ENCODE measurements around the gene VCX2. TPM values are rescaled to one million over a fixed set of nuclear protein-coding genes. Genes with fewer than 3 reads are reported as not detected.
"Not testable (repeated sequence)": the region's sequence is repeated elsewhere in the genome, so short reads cannot be mapped to it uniquely, and the experiment has no call there.

VCX2 gene
- total RNA-seq, 2 donors from 2014 or later = not detected

DNA sequence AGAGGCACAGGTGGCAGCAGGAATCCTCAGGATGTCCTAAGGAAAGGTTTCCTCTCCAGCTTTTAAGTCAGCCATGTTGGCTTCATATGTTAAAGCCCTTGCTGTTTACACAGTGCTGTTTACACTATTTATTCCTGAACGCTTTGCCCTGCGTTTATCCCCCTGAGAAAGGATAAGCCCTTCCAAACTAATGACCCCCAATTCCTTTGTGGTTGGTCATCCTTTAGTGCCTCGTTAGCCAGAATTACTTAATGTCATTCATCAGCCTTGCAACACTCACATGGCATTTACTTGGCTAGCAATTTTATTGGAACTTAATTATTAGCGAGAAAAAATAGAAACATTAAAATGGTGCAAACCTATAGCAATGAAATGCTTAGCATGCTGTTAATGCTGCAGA lies 23.8 kb downstream of the VCX2 start:
- H3K9me3 ChIP-seq (ENCODE audit: control insufficient read depth, low read length, poor library complexity, severe bottlenecking) = no peaks in the 10 kb centered on the region
- Mint-ChIP-seq H3K36me3 (ENCODE audit: low read depth) (no peaks in the 10 kb centered on the region), H3K4me1 (no peaks in the 10 kb centered on the region), H3K4me3 (no peak overlapping the region), H3K27ac (no peak overlapping the region), H3K27me3 (no peaks in the 10 kb centered on the region)
- DNase-seq = no peak
- no peak for ATAC-seq

DNA sequence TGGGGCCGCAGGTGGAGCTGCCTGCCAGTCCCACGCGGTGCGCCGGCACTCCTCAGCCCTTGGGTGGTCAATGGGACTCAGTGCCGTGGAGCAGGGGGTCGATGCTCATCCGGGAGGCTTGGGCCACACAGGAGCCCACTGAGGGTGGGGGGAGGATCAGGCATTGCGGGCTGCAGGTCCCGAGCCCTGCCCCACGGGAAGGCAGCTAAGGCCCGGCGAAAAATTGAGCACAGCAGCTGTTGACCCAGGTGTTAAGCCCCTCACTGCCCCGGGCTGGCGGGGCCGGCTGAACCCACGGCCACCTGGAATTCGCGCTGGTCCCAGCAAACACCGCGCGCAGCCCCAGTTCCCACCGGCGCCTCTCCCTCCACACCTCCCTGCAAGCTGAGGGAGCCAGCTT lies 26.1 kb downstream of the VCX2 start:
- DNase-seq (no peak), ATAC-seq (no peak)
- H3K9me3 ChIP-seq (ENCODE audit: control insufficient read depth, low read length, poor library complexity, severe bottlenecking) = no peaks in the 10 kb centered on the region
- H3K4me1 Mint-ChIP-seq = no peaks in the 10 kb centered on the region
- no peaks in the 10 kb centered on the region for H3K36me3 Mint-ChIP-seq (ENCODE audit: low read depth)
- no peak overlapping the region for H3K4me3 Mint-ChIP-seq
- no peaks in the 10 kb centered on the region for H3K27me3 Mint-ChIP-seq
- H3K27ac Mint-ChIP-seq = no peak overlapping the region

DNA sequence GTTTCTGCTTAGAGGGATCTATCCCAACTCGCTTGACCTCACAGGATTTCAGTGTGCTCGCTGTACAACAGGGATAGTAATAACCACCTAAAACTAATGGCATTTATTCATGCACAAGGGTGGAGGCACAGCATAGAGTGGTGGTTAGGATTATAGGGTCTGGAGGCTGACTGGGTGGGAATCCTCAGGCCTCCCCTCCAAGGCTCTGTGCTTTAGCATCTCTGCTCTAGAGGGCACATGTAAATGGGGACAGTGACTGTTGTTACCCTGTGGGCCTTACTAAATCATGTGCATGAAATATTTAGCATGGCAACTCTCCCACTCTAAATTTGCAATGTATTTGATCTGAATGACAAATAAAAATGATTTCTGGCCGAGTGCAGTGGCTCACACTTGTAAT lies 29.2 kb downstream of the VCX2 start:
- Mint-ChIP-seq H3K27me3 (no peaks in the 10 kb centered on the region), H3K4me3 (no peak overlapping the region)

DNA sequence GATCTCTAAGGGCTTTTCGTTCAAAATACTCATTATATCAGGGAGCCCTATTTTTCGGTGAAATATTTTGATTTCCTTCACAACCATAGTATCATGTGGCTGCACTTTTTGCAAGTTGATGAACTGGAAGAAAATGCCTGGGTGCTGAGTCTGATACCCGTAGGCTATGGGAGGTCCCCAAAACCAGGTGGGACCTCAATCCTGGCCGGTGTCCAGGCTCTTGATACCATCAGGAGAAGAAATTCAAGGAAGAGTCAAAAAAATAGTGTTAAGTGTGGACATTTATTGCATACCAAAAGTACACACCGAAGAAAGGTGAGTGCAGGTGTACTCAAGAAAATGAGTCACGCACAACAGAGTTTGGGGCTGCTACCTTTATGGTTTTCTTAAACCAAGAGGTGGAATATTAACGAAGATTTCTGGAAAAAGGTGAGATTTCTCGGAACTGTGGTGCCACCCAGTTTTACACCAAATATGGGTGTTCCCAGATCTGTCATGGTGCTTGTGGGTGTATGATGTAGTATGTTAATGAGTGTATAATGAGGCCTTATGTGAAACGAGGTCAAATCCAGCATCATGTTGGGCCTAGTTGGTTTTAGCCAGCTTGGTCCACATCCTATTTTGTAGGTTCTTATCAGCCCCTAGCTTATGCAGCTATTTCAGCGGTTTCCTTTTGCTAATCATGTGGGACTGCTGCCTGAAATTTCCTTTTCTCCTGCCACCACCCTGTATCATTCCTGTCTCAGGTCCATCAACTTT lies 29.9 kb downstream of the VCX2 start:
- no peak for ATAC-seq
- Mint-ChIP-seq H3K27me3 (no peaks in the 10 kb centered on the region), H3K36me3 (ENCODE audit: low read depth) (no peaks in the 10 kb centered on the region), H3K4me1 (no peaks in the 10 kb centered on the region), H3K27ac (no peak overlapping the region), H3K4me3 (no peak overlapping the region)
- H3K9me3 ChIP-seq (ENCODE audit: control insufficient read depth, low read length, poor library complexity, severe bottlenecking) = no peaks in the 10 kb centered on the region
- DNase-seq = no peak

More for the DNA sequence above, 29.2 kb downstream of the VCX2 start:
- no peak for ATAC-seq
- no peaks in the 10 kb centered on the region for H3K9me3 ChIP-seq (ENCODE audit: control insufficient read depth, low read length, poor library complexity, severe bottlenecking)
- H3K4me1 Mint-ChIP-seq = no peaks in the 10 kb centered on the region
- H3K36me3 Mint-ChIP-seq (ENCODE audit: low read depth) = no peaks in the 10 kb centered on the region
- no peak overlapping the region for H3K27ac Mint-ChIP-seq
- DNase-seq = no peak

DNA sequence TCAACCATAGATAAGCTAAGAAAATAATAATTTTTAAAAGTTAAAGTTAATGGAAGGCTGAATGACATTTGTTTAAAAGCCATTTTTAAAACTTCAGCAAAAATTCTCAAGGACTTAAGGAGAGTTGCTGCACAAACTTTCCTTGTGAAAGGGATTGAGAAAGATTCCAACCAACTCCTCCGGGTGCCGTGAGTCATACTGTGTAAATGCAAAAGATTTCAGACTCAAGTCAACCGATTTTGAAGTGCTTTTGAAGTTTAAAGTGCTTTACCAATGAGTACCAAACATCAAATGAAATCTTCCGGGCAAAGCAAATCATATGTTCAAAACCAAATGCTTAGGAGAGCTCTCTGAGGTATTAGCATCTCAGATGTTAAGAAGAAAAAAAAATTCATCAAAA lies 31.4 kb downstream of the VCX2 start:
- no peak for ATAC-seq
- H3K4me1 Mint-ChIP-seq = no peaks in the 10 kb centered on the region
- no peak for DNase-seq
- H3K27me3 Mint-ChIP-seq = no peaks in the 10 kb centered on the region
- H3K36me3 Mint-ChIP-seq (ENCODE audit: low read depth) = no peaks in the 10 kb centered on the region
- H3K9me3 ChIP-seq (ENCODE audit: control insufficient read depth, low read length, poor library complexity, severe bottlenecking) = no peaks in the 10 kb centered on the region
- no peak overlapping the region for H3K27ac Mint-ChIP-seq
- H3K4me3 Mint-ChIP-seq = no peak overlapping the region

DNA sequence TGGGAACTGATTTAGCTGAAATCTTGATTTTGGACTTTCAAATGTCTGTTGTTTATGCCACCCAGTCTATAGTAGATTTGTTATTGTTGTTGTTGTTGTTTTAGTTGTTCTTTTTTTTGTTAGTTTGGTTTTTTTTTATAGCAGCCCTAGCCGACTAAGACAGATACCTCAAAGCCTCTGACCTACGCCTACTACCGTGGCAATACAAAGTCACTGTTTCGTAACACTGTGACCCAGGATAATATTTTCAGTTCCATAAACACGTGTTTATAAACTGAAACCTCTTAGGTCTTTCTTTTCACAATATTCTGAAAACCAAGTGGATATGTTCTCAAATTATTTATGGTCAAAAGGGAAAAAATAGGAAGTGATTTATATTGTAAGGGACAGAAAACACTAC lies 32.8 kb downstream of the VCX2 start:
- no peak for ATAC-seq
- H3K27me3 Mint-ChIP-seq = no peaks in the 10 kb centered on the region

DNA sequence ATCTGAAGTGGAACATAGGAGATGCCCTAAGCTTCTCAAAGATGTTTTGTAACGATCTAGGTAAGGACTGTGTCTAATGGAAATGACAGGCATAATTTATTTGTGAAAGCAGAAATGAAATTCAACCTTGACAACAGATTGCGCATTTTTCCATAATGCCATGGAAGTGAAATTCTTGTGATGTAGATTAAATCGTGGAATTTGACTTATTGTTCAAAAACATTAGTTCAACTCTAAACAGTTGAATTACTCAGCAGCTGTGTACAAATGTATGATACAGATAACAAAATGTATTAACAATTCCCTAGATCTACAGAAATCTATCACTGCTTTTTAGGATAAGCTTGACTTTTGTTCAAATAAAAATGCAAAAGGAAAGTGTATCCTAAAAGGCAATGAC lies 44.4 kb downstream of the VCX2 start:
- Mint-ChIP-seq H3K4me3 (no peak overlapping the region), H3K4me1 (no peaks in the 10 kb centered on the region), H3K27ac (no peak overlapping the region), H3K27me3 (no peaks in the 10 kb centered on the region), H3K36me3 (ENCODE audit: low read depth) (no peaks in the 10 kb centered on the region)
- DNase-seq (no peak), ATAC-seq (no peak)
- H3K9me3 ChIP-seq (ENCODE audit: control insufficient read depth, low read length, poor library complexity, severe bottlenecking) = no peaks in the 10 kb centered on the region

More for the DNA sequence above, 32.8 kb downstream of the VCX2 start:
- H3K4me3 Mint-ChIP-seq = no peak overlapping the region
- no peak for DNase-seq
- H3K4me1 Mint-ChIP-seq = no peaks in the 10 kb centered on the region
- no peak overlapping the region for H3K27ac Mint-ChIP-seq
- H3K9me3 ChIP-seq (ENCODE audit: control insufficient read depth, low read length, poor library complexity, severe bottlenecking) = no peaks in the 10 kb centered on the region
- peaks cover 2% of the 10 kb centered on the region for H3K36me3 Mint-ChIP-seq (ENCODE audit: low read depth)

DNA sequence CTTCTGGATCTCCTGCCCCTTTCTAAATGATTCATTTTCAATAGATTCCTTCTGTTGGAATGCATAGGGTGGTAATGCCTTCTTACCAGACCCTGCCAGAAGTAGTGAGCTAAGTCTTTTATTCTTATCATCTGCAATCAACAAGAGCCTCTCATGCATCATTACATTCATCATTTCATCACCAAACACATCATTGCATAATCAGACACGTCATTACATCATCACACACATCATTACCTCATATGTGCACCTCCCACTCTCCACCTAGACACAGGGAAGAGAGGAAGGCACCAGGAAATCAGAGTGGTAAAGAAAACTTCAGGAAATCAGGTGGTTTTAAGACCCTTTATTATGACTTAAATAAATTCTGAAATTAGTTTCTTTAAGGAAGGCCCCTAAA lies 45.0 kb downstream of the VCX2 start:
- Mint-ChIP-seq H3K36me3 (ENCODE audit: low read depth) (no peaks in the 10 kb centered on the region), H3K27me3 (no peaks in the 10 kb centered on the region), H3K4me3 (no peak overlapping the region), H3K27ac (no peak overlapping the region), H3K4me1 (no peaks in the 10 kb centered on the region)
- ATAC-seq (no peak), DNase-seq (no peak)
- no peaks in the 10 kb centered on the region for H3K9me3 ChIP-seq (ENCODE audit: control insufficient read depth, low read length, poor library complexity, severe bottlenecking)

DNA sequence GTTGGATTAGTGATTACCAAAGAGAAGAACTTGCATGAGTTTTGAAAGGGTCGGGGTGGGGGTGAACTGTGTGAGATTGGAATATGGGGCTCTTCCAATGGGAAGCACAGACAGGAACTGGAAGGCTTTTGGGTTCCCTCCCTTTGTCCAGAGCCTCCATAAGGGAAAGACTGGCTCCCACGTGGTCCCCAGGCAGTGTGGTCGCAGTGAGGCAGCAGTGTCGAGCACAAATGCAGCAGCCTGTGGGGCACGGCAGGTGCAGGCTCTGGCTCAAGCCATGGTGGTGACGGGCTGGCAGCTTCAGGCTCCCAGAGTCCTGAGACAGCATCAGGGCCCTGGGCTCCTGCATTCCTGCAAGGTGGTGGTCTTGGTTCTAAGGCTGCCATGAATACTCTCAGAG lies 45.5 kb downstream of the VCX2 start:
- Mint-ChIP-seq H3K4me1 (no peaks in the 10 kb centered on the region), H3K27ac (no peak overlapping the region), H3K27me3 (no peaks in the 10 kb centered on the region), H3K4me3 (no peak overlapping the region), H3K36me3 (ENCODE audit: low read depth) (no peaks in the 10 kb centered on the region)
- no peak for DNase-seq
- no peak for ATAC-seq
- H3K9me3 ChIP-seq (ENCODE audit: control insufficient read depth, low read length, poor library complexity, severe bottlenecking) = no peaks in the 10 kb centered on the region

DNA sequence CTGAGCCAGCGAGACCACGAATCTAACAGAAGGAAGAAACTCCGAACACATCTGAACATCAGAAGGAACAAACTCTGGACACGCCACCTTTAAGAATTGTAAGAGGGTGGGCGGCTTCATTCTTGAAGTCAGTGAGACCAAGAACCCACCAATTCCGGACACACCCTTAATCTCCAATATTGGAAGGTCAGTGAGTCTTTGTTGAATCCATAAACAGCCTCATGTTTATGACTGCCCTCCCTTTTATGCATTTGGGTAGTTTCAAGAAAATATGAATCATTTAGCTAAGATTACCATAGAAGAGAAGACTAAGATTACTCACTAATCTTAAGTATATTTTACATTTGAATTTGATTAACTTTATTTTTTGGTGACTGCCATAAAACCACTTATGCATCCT lies 48.5 kb downstream of the VCX2 start:
- Mint-ChIP-seq H3K4me1 (no peaks in the 10 kb centered on the region), H3K4me3 (no peak overlapping the region)

DNA sequence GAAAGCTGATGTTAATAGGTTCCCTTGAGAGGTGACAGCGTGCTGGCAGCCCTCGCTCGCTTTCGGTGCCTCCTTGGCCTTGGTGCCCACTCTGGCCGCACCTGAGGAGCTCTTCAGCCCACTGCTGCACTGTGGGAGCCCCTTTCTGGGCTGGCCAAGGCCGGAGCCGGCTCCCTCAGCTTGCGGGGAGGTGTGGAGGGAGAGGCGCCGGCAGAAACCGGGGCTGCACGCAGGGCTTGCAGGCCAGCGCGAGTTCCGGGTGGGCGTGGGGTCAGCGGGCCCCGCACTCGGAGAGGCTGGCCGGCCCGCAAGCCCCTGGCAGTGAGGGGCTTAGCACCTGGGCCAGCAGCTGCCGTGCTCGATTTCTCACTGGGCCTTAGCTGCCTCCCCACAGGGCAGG lies 49.7 kb downstream of the VCX2 start:
- not testable (repeated sequence) for H3K4me1 Mint-ChIP-seq; H3K27me3 Mint-ChIP-seq; ATAC-seq; H3K9me3 ChIP-seq (ENCODE audit: control insufficient read depth, low read length, poor library complexity, severe bottlenecking); H3K27ac Mint-ChIP-seq; H3K4me3 Mint-ChIP-seq; H3K36me3 Mint-ChIP-seq (ENCODE audit: low read depth); DNase-seq

More for the DNA sequence above, 48.5 kb downstream of the VCX2 start:
- no peak for ATAC-seq
- H3K27me3 Mint-ChIP-seq = no peaks in the 10 kb centered on the region
- no peak for DNase-seq
- H3K9me3 ChIP-seq (ENCODE audit: control insufficient read depth, low read length, poor library complexity, severe bottlenecking) = no peaks in the 10 kb centered on the region
- H3K36me3 Mint-ChIP-seq (ENCODE audit: low read depth) = no peaks in the 10 kb centered on the region
- H3K27ac Mint-ChIP-seq = no peak overlapping the region

Other genes starting within 250 kb of the VCX2 start
- 1 to 10 TPM; 2.9 to 3.6 TPM for gene PNPLA4, start 243.9 kb downstream of the VCX2 start, total RNA-seq

Measured in T-helper 17 cell (primary cell).